AG04450 (cell line): Measurements from ENCODE around the gene MEN1. TPM values are rescaled to one million over a fixed set of nuclear protein-coding genes. Genes with fewer than 3 reads are reported as not detected.

Experiments used
- CTCF ChIA-PET: fragments of 300-600, 350-600 bp; formaldehyde crosslinking; extraction: SDS; loops from one replicate; lab custom pipeline; 2022; ENCODE audit warnings: antibody characterized with exemption, inconsistent platforms; lab: Charles Lee
- POLR2A ChIA-PET: fragments of 350-600 bp; formaldehyde crosslinking; extraction: SDS; loops from one replicate; lab custom pipeline; 2021; ENCODE audit warnings: antibody characterized with exemption, inconsistent platforms; lab: Yijun Ruan, JAX
- DNase-seq: peaks from one replicate; pipeline ENCODE4 v3.0.0-alpha.2; 2011; ENCODE audit warnings: low read depth, low spot score
- H3K27ac ChIP-seq: one replicate; pipeline ENCODE4 v1.5.1; 2012; ENCODE audit warnings: low read depth, low read length, control low read depth
- H3K27me3 ChIP-seq: one replicate; pipeline ENCODE4 v1.6.0; 2012; ENCODE audit warnings: low read length; ENCODE audit not compliant: control insufficient read depth, insufficient read depth
- H3K4me3 ChIP-seq: 2 replicates; pipeline ENCODE4 v1.5.1; 2011; ENCODE audit warnings: mild to moderate bottlenecking, low read depth, low read length, control low read depth
- H3K9me3 ChIP-seq: 2 replicates; pipeline ENCODE4 v1.5.1; 2012; ENCODE audit warnings: low read length; ENCODE audit not compliant: control insufficient read depth, insufficient read depth
- polyA plus RNA-seq: library from polyadenylated mRNA; depleted of rRNA; stranded (reverse); fragments of >200 nt; gene quantifications from 2 replicates; pipeline ENCODE4 v1.2.3, GENCODE V29; 2011
- TF ChIP-seq, protein P1 (sequence below): IDR thresholded peaks from 2 replicates; pipeline ENCODE4 v1.5.1; 2011; ENCODE audit warnings: low read depth, low read length, control low read depth, inconsistent platforms

The MEN1 gene
- polyA plus RNA-seq, 1 experiment: 15.0 TPM

DNA sequence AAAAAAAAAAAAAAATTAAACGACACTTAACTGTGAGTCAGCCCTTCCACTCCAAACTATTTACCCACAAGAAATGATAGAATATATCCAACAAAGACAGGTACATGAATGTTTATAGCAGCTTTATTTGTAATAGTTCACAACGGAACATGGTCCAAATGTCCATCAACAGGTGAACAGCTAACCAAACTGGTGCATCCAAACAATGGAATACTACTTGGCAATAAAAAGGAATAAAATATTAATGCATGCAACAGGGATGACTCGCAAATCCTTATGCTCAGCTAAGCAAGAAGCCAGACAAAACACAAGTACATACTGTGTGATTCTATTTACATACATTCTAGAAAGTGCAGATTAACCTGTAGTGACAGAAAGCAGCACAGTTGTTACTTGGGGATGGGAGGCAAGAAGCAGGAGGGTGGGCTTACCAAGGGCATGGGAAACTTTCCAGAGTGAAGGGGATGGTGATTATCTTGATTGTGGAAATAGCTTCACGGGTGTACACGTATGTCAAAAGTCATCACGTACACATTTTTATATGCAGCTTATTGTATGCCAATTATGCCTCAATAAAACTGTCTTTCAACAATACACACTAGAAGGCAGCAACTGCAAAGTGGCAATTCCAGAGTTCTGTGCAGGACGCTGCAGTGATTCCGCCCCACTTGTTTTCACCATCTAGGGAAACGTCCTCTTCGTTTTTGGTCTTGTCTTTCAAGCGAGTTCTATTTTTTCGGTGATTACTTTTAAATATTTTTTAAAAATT lies 25.4 kb downstream of the MEN1 start:
- H3K27ac ChIP-seq: no peak overlapping the region
- ChIA-PET CTCF (interaction anchor here (0.5 to 1.1 kb wide), 2 partner anchors 56 to 96 kb away, joined by 3 read pairs; no protein-coding TSS in a partner anchor), POLR2A (no interaction called here)
- H3K4me3 ChIP-seq: no peak overlapping the region
- no peaks in the 10 kb centered on the region for H3K27me3 ChIP-seq
- no peak for DNase-seq
- TF ChIP-seq, protein P1, sequence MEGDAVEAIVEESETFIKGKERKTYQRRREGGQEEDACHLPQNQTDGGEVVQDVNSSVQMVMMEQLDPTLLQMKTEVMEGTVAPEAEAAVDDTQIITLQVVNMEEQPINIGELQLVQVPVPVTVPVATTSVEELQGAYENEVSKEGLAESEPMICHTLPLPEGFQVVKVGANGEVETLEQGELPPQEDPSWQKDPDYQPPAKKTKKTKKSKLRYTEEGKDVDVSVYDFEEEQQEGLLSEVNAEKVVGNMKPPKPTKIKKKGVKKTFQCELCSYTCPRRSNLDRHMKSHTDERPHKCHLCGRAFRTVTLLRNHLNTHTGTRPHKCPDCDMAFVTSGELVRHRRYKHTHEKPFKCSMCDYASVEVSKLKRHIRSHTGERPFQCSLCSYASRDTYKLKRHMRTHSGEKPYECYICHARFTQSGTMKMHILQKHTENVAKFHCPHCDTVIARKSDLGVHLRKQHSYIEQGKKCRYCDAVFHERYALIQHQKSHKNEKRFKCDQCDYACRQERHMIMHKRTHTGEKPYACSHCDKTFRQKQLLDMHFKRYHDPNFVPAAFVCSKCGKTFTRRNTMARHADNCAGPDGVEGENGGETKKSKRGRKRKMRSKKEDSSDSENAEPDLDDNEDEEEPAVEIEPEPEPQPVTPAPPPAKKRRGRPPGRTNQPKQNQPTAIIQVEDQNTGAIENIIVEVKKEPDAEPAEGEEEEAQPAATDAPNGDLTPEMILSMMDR: no peak
- no peaks in the 10 kb centered on the region for H3K9me3 ChIP-seq

GRCh38 chr11:64778473-64779298 lies 31.7 kb downstream of the MEN1 start, which contains the start of gene SF1:
TSS of gene SF1 (minus strand) at chr11:64778542. CDS start at chr11:64778392, 150 bp downstream.
- DNase-seq: peak; percentile 99
- ChIA-PET CTCF (interaction anchor here (0.6 to 2.0 kb wide), 4 partner anchors 9 to 115 kb away, joined by 4 to 7 read pairs (median 4); no protein-coding TSS in a partner anchor), POLR2A (interaction anchor here (0.6 to 2.0 kb wide), 10 partner anchors 8 to 1937 kb away, joined by 3 to 11 read pairs (median 4); partner anchors contain the start of gene PYGM)
- TF ChIP-seq, protein P1: no peak
- Histone ChIP-seq H3K27me3 (no peaks in the 10 kb centered on the region), H3K27ac (peak within 1 kb of the TSS; percentile 85), H3K4me3 (peak within 1 kb of the TSS; percentile 98), H3K9me3 (no peaks in the 10 kb centered on the region)

- peak overlapping the region; percentile 85 for H3K27ac ChIP-seq
- peak overlapping the region; percentile 98 for H3K4me3 ChIP-seq
- no peak for DNase-seq
- POLR2A ChIA-PET: interaction anchor here (0.6 to 2.0 kb wide), 6 partner anchors 9 to 1937 kb away, joined by 3 to 11 read pairs (median 6); partner anchors contain the start of gene PYGM
- TF ChIP-seq, protein P1: no peak
- no peaks in the 10 kb centered on the region for H3K27me3 ChIP-seq
- CTCF ChIA-PET: interaction anchor here (1.0 to 2.0 kb wide), 3 partner anchors 9 to 116 kb away, joined by 4 to 7 read pairs (median 4); no protein-coding TSS in a partner anchor
- no peaks in the 10 kb centered on the region for H3K9me3 ChIP-seq
These were observed 32.2 kb downstream of the MEN1 start for GRCh38 chr11:64778223-64778472.

DNA sequence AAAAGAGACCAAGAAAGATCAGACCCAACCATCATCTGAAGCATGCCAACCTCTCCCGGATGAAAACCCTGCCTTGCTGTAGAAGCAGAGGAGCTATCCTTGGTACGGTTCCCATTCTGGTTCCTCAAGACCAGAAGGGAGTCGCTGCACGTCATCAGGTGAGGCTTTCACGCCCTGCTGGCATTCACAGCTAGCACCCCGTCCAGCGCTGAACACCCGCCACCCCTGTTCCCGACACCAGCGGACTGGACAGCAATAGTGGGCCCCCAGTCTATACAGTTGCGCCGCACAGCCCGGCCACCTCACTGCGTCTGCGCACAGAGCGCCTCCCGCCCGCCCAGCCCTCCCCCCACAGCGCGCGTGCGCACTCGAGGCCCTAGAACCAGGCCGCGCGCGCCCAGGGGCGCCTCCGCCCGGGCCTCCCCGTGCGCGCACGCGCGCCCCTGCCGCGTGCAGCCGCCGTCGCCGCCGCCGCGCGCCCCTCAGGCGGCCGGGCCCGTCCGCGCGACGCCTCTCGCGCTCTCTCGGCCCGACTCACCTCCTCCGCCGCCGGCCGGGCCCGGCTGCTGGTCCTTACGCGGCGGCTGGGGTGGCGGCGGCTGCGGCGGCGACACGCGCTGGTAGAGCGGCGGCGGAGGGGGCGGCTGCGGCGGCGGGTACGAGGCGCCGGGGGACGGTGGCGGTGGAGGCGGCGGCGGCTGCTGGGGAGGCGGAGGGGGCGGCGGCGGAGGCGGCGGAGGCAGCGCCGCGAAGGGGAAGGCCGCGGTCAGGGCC lies 32.7 kb downstream of the MEN1 start:
- ChIA-PET POLR2A (interaction anchor here (0.5 to 1.5 kb wide), 4 partner anchors 14 to 1571 kb away, joined by 3 to 6 read pairs (median 4); no protein-coding TSS in a partner anchor), CTCF (interaction anchor here (1.0 to 2.0 kb wide), 3 partner anchors 10 to 89 kb away, joined by 3 to 11 read pairs (median 3); no protein-coding TSS in a partner anchor)
- DNase-seq: peak; percentile 43
- peak overlapping the region; percentile 98 for H3K4me3 ChIP-seq
- H3K27ac ChIP-seq: no peak overlapping the region
- H3K9me3 ChIP-seq: no peaks in the 10 kb centered on the region
- TF ChIP-seq, protein P1: no peak
- no peaks in the 10 kb centered on the region for H3K27me3 ChIP-seq
